HCT116 (cell line): ENCODE results near the gene MRPL37. TPM values are rescaled to one million over a fixed set of nuclear protein-coding genes. Genes with fewer than 3 reads are reported as not detected.

Experiments
- ATAC-seq: fragments of 200-7000 bp; cut with Tn5 transposase; 2 replicates; pipeline ENCODE4 v1.9.1; 2020; ENCODE audit warnings: mild to moderate bottlenecking, moderate library complexity
- BruUV-seq: library from RNA; stranded (reverse); fragments of 400-500 nt; replicated peaks from 2 replicates; lab custom pipeline; 2021; lab: Mats Ljungman, UMichigan
- CTCF ChIA-PET: fragments of 300-600 bp; sonication (Branson Sonifier 250); formaldehyde crosslinking; loops from one replicate; lab custom pipeline; 2021; ENCODE audit warnings: antibody characterized with exemption; lab: Charles Lee
- POLR2A ChIA-PET: fragments of 300-600, 350-600 bp; sonication (Branson Sonifier 250); formaldehyde crosslinking; loops from one replicate; lab custom pipeline; 2021; ENCODE audit warnings: antibody characterized with exemption; lab: Charles Lee
- RAD21 ChIA-PET, 2 experiments: fragments of 300-600 bp; sonication (Branson Sonifier 250); formaldehyde crosslinking; loops; one replicate each; lab custom pipeline; 2023; ENCODE audit warnings: low total read pairs in 2 of 2; ENCODE audit not compliant: uncharacterized antibody in 2 of 2, unreplicated experiment in 2 of 2, low non-redundant PET in 1 of 2; lab: Charles Lee
- DNase-seq: peaks from one replicate; pipeline ENCODE4 v3.0.0-alpha.2; 2010; ENCODE audit warnings: low read depth, low spot score
- H2AFZ ChIP-seq: fragments of 200-600 bp; shearing (Covaris generic), sonication (generic); 2 replicates; pipeline ENCODE4 v1.6.1; 2017; ENCODE audit warnings: low read depth, mixed run types, mixed read lengths, antibody characterized with exemption, low read length; ENCODE audit not compliant: poor library complexity, severe bottlenecking
- H3K27ac ChIP-seq: 2 replicates; pipeline ENCODE4 v1.5.1; 2012; ENCODE audit warnings: low read depth, low read length
- H3K27me3 ChIP-seq: fragments of 200-600 bp; sonication (generic); 2 replicates; pipeline ENCODE4 v1.6.1; 2016; ENCODE audit warnings: mixed run types, low read length, mixed read lengths; ENCODE audit not compliant: insufficient read depth
- H3K36me3 ChIP-seq, 2 experiments: fragments of 200-500 bp in 1 of 2; fragments of 200-600 bp in 1 of 2; sonication (Bioruptor generic) in 1 of 2; sonication (generic) in 1 of 2; 2 replicates each; pipeline versions ENCODE4 v1.5.1 to v1.6.1; 2014 to 2016; ENCODE audit warnings: low read length in 2 of 2, inconsistent platforms in 1 of 2, mixed read lengths in 1 of 2, mixed run types in 1 of 2; ENCODE audit not compliant: insufficient read depth in 2 of 2, control insufficient read depth in 1 of 2
- H3K4me1 ChIP-seq, 2 experiments: fragments of 200-600 bp in 1 of 2; sonication (generic) in 1 of 2; 2 replicates each; pipeline versions ENCODE4 v1.5.1 to v1.6.1; 2012 to 2017; ENCODE audit warnings: low read length in 2 of 2, inconsistent platforms in 1 of 2, mild to moderate bottlenecking in 1 of 2, mixed read lengths in 1 of 2, mixed run types in 1 of 2, moderate library complexity in 1 of 2; ENCODE audit not compliant: insufficient read depth in 2 of 2, control insufficient read depth in 1 of 2
- H3K4me2 ChIP-seq: fragments of 200-600 bp; sonication (generic); 2 replicates; pipeline ENCODE4 v1.6.1; 2017; ENCODE audit warnings: mixed run types, low read length, mixed read lengths
- H3K4me3 ChIP-seq, 2 experiments: fragments of 200-600 bp in 1 of 2; sonication (generic) in 1 of 2; replicated peaks in 1 of 2; 2 replicates each; pipeline ENCODE4 v1.5.1; 2011 to 2016; ENCODE audit warnings: low read length in 2 of 2, control low read depth in 1 of 2, low read depth in 1 of 2, mild to moderate bottlenecking in 1 of 2, mixed read lengths in 1 of 2, mixed run types in 1 of 2
- H3K79me2 ChIP-seq: fragments of 200-600 bp; sonication (generic); 2 replicates; pipeline ENCODE4 v1.6.1; 2017; ENCODE audit warnings: mild to moderate bottlenecking, mixed run types, low read length, moderate library complexity, mixed read lengths; ENCODE audit not compliant: insufficient read depth
- H3K9ac ChIP-seq: fragments of 200-600 bp; sonication (generic); 2 replicates; pipeline ENCODE4 v1.6.1; 2016; ENCODE audit warnings: low read length, mixed read lengths
- H3K9me2 ChIP-seq: fragments of 200-600 bp; sonication (generic), shearing (Covaris generic); 2 replicates; pipeline ENCODE4 v1.6.1; 2017; ENCODE audit warnings: mixed run types, mild to moderate bottlenecking, moderate library complexity; ENCODE audit not compliant: insufficient read depth
- H3K9me3 ChIP-seq, 2 experiments: fragments of 200-500 bp in 1 of 2; fragments of 200-600 bp in 1 of 2; sonication (Bioruptor generic) in 1 of 2; sonication (generic) in 1 of 2; 2 replicates each; pipeline ENCODE4 v1.6.1; 2014 to 2017; ENCODE audit warnings: low read length in 2 of 2, mixed read lengths in 2 of 2, inconsistent platforms in 1 of 2, low read depth in 1 of 2, mild to moderate bottlenecking in 1 of 2, mixed run types in 1 of 2, moderate library complexity in 1 of 2; ENCODE audit not compliant: control insufficient read depth in 1 of 2, insufficient read depth in 1 of 2
- H4K20me1 ChIP-seq: fragments of 200-600 bp; sonication (generic), shearing (Covaris generic); 2 replicates; pipeline ENCODE4 v1.6.1; 2017; ENCODE audit warnings: mixed run types, mild to moderate bottlenecking, moderate library complexity; ENCODE audit not compliant: insufficient read depth
- CBX3 ChIP-seq: IDR thresholded peaks from 2 replicates; pipeline ENCODE4 v1.6.1; 2012; ENCODE audit warnings: low read depth
- CEBPB ChIP-seq: IDR thresholded peaks from 2 replicates; pipeline ENCODE4 v1.6.1; 2012; ENCODE audit warnings: low read depth
- CTCF ChIP-seq, 3 experiments: fragments of 200-600 bp in 1 of 3; sonication (generic) in 1 of 3; IDR thresholded peaks in 2 of 3; conservative IDR thresholded peaks in 1 of 3; 2 replicates each; pipeline ENCODE4 v1.5.1; 2012 to 2017; ENCODE audit warnings: low read depth in 2 of 3, low read length in 2 of 3, antibody characterized with exemption in 1 of 3, borderline replicate concordance in 1 of 3, control low read depth in 1 of 3, mild to moderate bottlenecking in 1 of 3, mixed read lengths in 1 of 3, mixed run types in 1 of 3, moderate library complexity in 1 of 3; ENCODE audit not compliant: insufficient read depth in 1 of 3
- EGR1 ChIP-seq: IDR thresholded peaks from 2 replicates; pipeline ENCODE4 v1.6.1; 2012; ENCODE audit warnings: low read depth
- ELF1 ChIP-seq: IDR thresholded peaks from 2 replicates; pipeline ENCODE4 v1.6.1; 2012; ENCODE audit warnings: low read depth, borderline replicate concordance
- EZH2 ChIP-seq: fragments of 200-600 bp; sonication (generic); IDR thresholded peaks from 2 replicates; pipeline ENCODE4 v1.6.1; 2017; ENCODE audit warnings: antibody characterized with exemption, mixed run types
- EZH2phosphoT487 ChIP-seq: fragments of 200-600 bp; IDR thresholded peaks from 2 replicates; pipeline ENCODE4 v1.6.1; 2018; ENCODE audit warnings: antibody characterized with exemption, borderline replicate concordance
- FOSL1 ChIP-seq: IDR thresholded peaks from 2 replicates; pipeline ENCODE4 v1.6.1; 2012; ENCODE audit warnings: low read depth
- MAX ChIP-seq: IDR thresholded peaks from 2 replicates; pipeline ENCODE4 v1.6.1; 2012
- POLR2A ChIP-seq: IDR thresholded peaks from 2 replicates; pipeline ENCODE4 v1.7.0; 2011; ENCODE audit warnings: borderline replicate concordance; ENCODE audit not compliant: insufficient read depth, insufficient read length; ENCODE audit errors: extremely low read depth
- REST ChIP-seq: IDR thresholded peaks from 2 replicates; pipeline ENCODE4 v1.6.1; 2012; ENCODE audit warnings: low read depth
- SIN3A ChIP-seq: IDR thresholded peaks from 2 replicates; pipeline ENCODE4 v1.6.1; 2012; ENCODE audit warnings: low read depth
- SP1 ChIP-seq: IDR thresholded peaks from 2 replicates; pipeline ENCODE4 v1.6.1; 2012; ENCODE audit warnings: low read depth
- TCF7L2 ChIP-seq: IDR thresholded peaks from 2 replicates; pipeline ENCODE4 v1.7.0; 2011; ENCODE audit warnings: borderline replicate concordance, inconsistent platforms; ENCODE audit not compliant: insufficient read depth, insufficient read length; ENCODE audit errors: extremely low read depth
- YY1 ChIP-seq: IDR thresholded peaks from 2 replicates; pipeline ENCODE4 v1.6.1; 2011; ENCODE audit warnings: low read length, low read depth, moderate library complexity, mild to moderate bottlenecking; ENCODE audit not compliant: insufficient replicate concordance; ENCODE audit errors: extremely low read depth
- ZBTB33 ChIP-seq: IDR thresholded peaks from 2 replicates; pipeline ENCODE4 v1.6.1; 2011; ENCODE audit warnings: mild to moderate bottlenecking, low read length, moderate library complexity; ENCODE audit not compliant: insufficient replicate concordance; ENCODE audit errors: extremely low read depth
- ZFX ChIP-seq: fragments of 450-650 bp; IDR thresholded peaks from 2 replicates; pipeline ENCODE4 v1.6.1; 2017
- ZNF274 ChIP-seq: fragments of 200-500 bp; sonication (Bioruptor generic); IDR thresholded peaks from 2 replicates; pipeline ENCODE4 v1.6.1; 2014; ENCODE audit warnings: mild to moderate bottlenecking, low read depth, low read length, inconsistent platforms
- intact Hi-C: fragments of 100-400 bp; cut with micrococcal nuclease; formaldehyde crosslinking; loops from 2 replicates; pipeline ENCODE4 v1.10.0; 2022
- total RNA-seq: library from RNA; stranded (reverse); gene quantifications from one replicate; pipeline ENCODE4 v1.2.1, GENCODE V29; 2021; ENCODE audit not compliant: unreplicated experiment

MRPL37 gene
- total RNA-seq, 1 experiment from 2014 or later = 132 TPM

- POLR2A ChIA-PET = interaction anchor here (0.8 kb wide), 1 partner anchor 20 kb away, joined by 3 read pairs; the partner anchor contains the start of genes CYB5RL and MRPL37
These were observed 19.7 kb downstream of the MRPL37 start for GRCh38 chr1:54219688-54220003.

More at GRCh38 chr1:54219688-54220003, 19.7 kb downstream of the MRPL37 start:
- ChIA-PET CTCF (no interaction called here), RAD21 (no interaction called here)
- H3K9ac ChIP-seq = no peak overlapping the region
- BruUV-seq = no TSS peak
- ATAC-seq (no peak), DNase-seq (no peak)
- H3K9me2 ChIP-seq = no peaks in the 10 kb centered on the region
- intact Hi-C loops = no loop called here
- no peaks in the 10 kb centered on the region for H3K4me1 ChIP-seq
- no peak for TF ChIP-seq FOSL1
- no peak for TF ChIP-seq MAX
- no peak for TF ChIP-seq POLR2A
- TF ChIP-seq REST = no peak
- TF ChIP-seq EZH2phosphoT487 = no peak
- no peak for TF ChIP-seq ZFX
- no peak for TF ChIP-seq CTCF (IDR thresholded peaks at IDR 0.05 in 2 of 3, conservative IDR thresholded peaks at IDR 0.05 in 1 of 3; ENCODE audit: borderline replicate concordance in 1 of 3, insufficient read depth in 1 of 3, low read depth in 2 of 3, low read length in 2 of 3)
- no peak for TF ChIP-seq YY1
- TF ChIP-seq ZNF274 = no peak
- TF ChIP-seq CBX3 = no peak
- no peak for TF ChIP-seq SP1
- TF ChIP-seq EGR1 = no peak
- TF ChIP-seq ZBTB33 = no peak
- TF ChIP-seq SIN3A = no peak
- no peak for TF ChIP-seq TCF7L2
- no peak for TF ChIP-seq EZH2
- TF ChIP-seq ELF1 = no peak
- no peak for TF ChIP-seq CEBPB
- H3K27ac ChIP-seq = no peak overlapping the region
- H3K4me3 ChIP-seq = no peak overlapping the region
- no peaks in the 10 kb centered on the region for H4K20me1 ChIP-seq
- no peak overlapping the region for H3K4me2 ChIP-seq
- no peak overlapping the region for H2AFZ ChIP-seq
- peaks cover 39 to 41% of the 10 kb centered on the region in 2 experiments for H3K36me3 ChIP-seq
- no peaks in the 10 kb centered on the region for H3K9me3 ChIP-seq
- H3K79me2 ChIP-seq = peaks cover 4% of the 10 kb centered on the region; the same call in 1 of the 2 replicates
- H3K27me3 ChIP-seq = no peaks in the 10 kb centered on the region
